ENCODE measurements around the gene GNG4. TPM values are rescaled to one million over a fixed set of nuclear protein-coding genes. Genes with fewer than 3 reads are reported as not detected.
"Not testable (repeated sequence)": the region's sequence is repeated elsewhere in the genome, so short reads cannot be mapped to it uniquely, and the experiment has no call there.

GNG4 gene
- total and polyA plus RNA-seq, 2 donors (not counting 3 experiments of a cell fraction or from before 2014, with no cell fraction given) = 0.10 TPM; not detected in 1

- no peak overlapping the region for H3K4me3 ChIP-seq (replicated peaks in 1 of 3; ENCODE audit: insufficient read depth in 1 of 3, low read depth in 1 of 3, low read length in 3 of 3)
- dilution Hi-C loops (cut with MboI; ENCODE audit: extremely low pct_ligation_motif_present, low sequenced_read_pairs) (no loop called here), intact Hi-C loops (cut with micrococcal nuclease) (no loop called here)
- TF ChIP-seq EZH2 (IDR thresholded peaks at IDR 0.05; ENCODE audit: borderline replicate concordance, low read depth, low read length, severe bottlenecking) = no peak
- no peak for TF ChIP-seq CTCF (IDR thresholded peaks at IDR 0.05; ENCODE audit: extremely low read depth in 1 of 2, insufficient read depth in 1 of 2, low read depth in 1 of 2, low read length in 2 of 2)
- TF ChIP-seq POLR2A (IDR thresholded peaks at IDR 0.05; ENCODE audit: low read depth, low read length) = no peak
- TF ChIP-seq FOS (IDR thresholded peaks at IDR 0.05; ENCODE audit: borderline replicate concordance, insufficient read depth, low read length) = no peak
- no peak for TF ChIP-seq MYC (IDR thresholded peaks at IDR 0.05; ENCODE audit: low read depth, low read length)
- TF ChIP-seq, protein P1, sequence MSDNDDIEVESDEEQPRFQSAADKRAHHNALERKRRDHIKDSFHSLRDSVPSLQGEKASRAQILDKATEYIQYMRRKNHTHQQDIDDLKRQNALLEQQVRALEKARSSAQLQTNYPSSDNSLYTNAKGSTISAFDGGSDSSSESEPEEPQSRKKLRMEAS (IDR thresholded peaks at IDR 0.05; ENCODE audit: insufficient read depth, insufficient read length) = no peak
- no peak for TF ChIP-seq POLR2AphosphoS5 (IDR thresholded peaks at IDR 0.05; ENCODE audit: insufficient read depth, low read depth, low read length)
- TF ChIP-seq JUN (IDR thresholded peaks at IDR 0.05; ENCODE audit: borderline replicate concordance, insufficient read depth, insufficient read length, low read depth) = no peak
- TF ChIP-seq GATA2 (IDR thresholded peaks at IDR 0.05; ENCODE audit: insufficient read depth, insufficient read length, low read depth, low read length) = no peak
- ChIA-PET POLR2A (no interaction called here), CTCF (no interaction called here)
- H4K20me1 ChIP-seq (replicated peaks; ENCODE audit: control insufficient read depth, extremely low read depth, insufficient read depth, low read length) = no peaks in the 10 kb centered on the region
- no peaks in the 10 kb centered on the region for H3K9me1 ChIP-seq (replicated peaks; ENCODE audit: control insufficient read depth, extremely low read depth, insufficient read depth, low read length)
- no peak overlapping the region for H3K9ac ChIP-seq (replicated peaks; ENCODE audit: extremely low read depth, insufficient read depth, low read length)
- no peak for FAIRE-seq
- DNase-seq (ENCODE audit: low read depth, low spot score) = no peak
- H3K4me2 ChIP-seq (ENCODE audit: insufficient read depth, low read length) = no peak overlapping the region
- BruUV-seq (replicated peaks) = no TSS peak
- no peaks in the 10 kb centered on the region for H3K36me3 ChIP-seq (ENCODE audit: control insufficient read depth in 2 of 2, extremely low read depth in 1 of 2, insufficient read depth in 2 of 2, low read length in 2 of 2)
- no peaks in the 10 kb centered on the region for H3K27me3 ChIP-seq (ENCODE audit: control insufficient read depth in 2 of 2, insufficient read depth in 2 of 2, low read length in 2 of 2)
- no peak overlapping the region for H2AFZ ChIP-seq (ENCODE audit: low read depth, low read length)
- H3K4me1 ChIP-seq (ENCODE audit: control insufficient read depth, extremely low read depth, insufficient read depth, low read length) = no peaks in the 10 kb centered on the region
- H3K27ac ChIP-seq (ENCODE audit: insufficient read depth, low read depth, low read length) = no peak overlapping the region
- H3K79me2 ChIP-seq (ENCODE audit: control insufficient read depth, insufficient read depth, low read length) = no peaks in the 10 kb centered on the region
- no peaks in the 10 kb centered on the region for H3K9me3 ChIP-seq (replicated peaks; ENCODE audit: control insufficient read depth, insufficient read depth, low read length)
Measured at GRCh38 chr1:235549351-235550139, 100.0 kb downstream of the GNG4 start.

DNA sequence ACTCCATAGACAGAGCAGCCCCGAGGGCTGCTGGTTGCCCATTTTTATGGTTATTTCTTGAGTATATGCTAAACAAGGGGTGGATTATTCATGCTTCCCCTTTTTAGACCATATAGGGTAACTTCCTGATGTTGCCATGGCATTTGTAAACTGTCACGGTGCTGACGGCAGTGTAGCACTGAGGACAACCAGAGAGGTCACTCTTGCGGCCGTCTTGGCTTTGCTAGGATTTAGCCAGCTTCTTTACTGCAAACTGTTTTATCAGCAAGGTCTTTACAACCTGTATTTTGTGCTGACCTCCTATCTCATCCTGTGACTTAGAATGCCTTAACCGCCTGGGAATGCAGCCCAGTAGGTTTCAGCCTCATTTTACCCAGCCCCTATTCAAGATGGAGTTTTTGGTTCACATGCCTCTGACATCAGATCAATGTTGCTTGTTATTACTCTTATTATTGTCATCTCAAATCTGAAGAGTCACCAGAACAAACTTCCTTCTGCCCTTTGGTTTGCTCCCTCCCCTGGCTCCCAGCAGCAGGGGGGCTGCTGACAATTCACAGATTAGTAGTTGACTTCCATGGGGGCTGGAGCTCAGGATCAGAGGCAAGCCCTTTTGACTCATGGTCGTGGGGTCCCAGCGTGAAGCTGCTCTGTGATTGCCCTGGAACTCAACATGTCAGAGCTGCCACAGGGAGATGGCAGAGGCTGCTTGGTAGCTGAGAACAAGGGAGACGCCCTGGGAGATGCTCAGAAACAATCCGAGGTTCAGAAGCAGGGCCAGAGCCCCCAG lies 103.0 kb downstream of the GNG4 start:
- H3K9ac ChIP-seq (replicated peaks; ENCODE audit: extremely low read depth, insufficient read depth, low read length); H2AFZ ChIP-seq (ENCODE audit: low read depth, low read length); H3K4me1 ChIP-seq (ENCODE audit: control insufficient read depth, extremely low read depth, insufficient read depth, low read length); FAIRE-seq; intact Hi-C loops (cut with micrococcal nuclease); POLR2A ChIA-PET; H3K4me3 ChIP-seq (replicated peaks in 1 of 3; ENCODE audit: insufficient read depth in 1 of 3, low read depth in 1 of 3, low read length in 3 of 3); dilution Hi-C loops (cut with MboI; ENCODE audit: extremely low pct_ligation_motif_present, low sequenced_read_pairs); H4K20me1 ChIP-seq (replicated peaks; ENCODE audit: control insufficient read depth, extremely low read depth, insufficient read depth, low read length); DNase-seq (ENCODE audit: low read depth, low spot score); H3K36me3 ChIP-seq (ENCODE audit: control insufficient read depth in 2 of 2, extremely low read depth in 1 of 2, insufficient read depth in 2 of 2, low read length in 2 of 2); BruUV-seq (replicated peaks); H3K9me1 ChIP-seq (replicated peaks; ENCODE audit: control insufficient read depth, extremely low read depth, insufficient read depth, low read length); H3K9me3 ChIP-seq (replicated peaks; ENCODE audit: control insufficient read depth, insufficient read depth, low read length); H3K27me3 ChIP-seq (ENCODE audit: control insufficient read depth in 2 of 2, insufficient read depth in 2 of 2, low read length in 2 of 2); H3K4me2 ChIP-seq (ENCODE audit: insufficient read depth, low read length); H3K27ac ChIP-seq (ENCODE audit: insufficient read depth, low read depth, low read length); H3K79me2 ChIP-seq (ENCODE audit: control insufficient read depth, insufficient read depth, low read length): not testable (repeated sequence)
- CTCF ChIA-PET = interaction anchor here (0.9 kb wide), 1 partner anchor 54 kb away, joined by 5 read pairs; no protein-coding TSS in a partner anchor

All from endothelial cell of umbilical vein (primary cell).